Epithelial cell of proximal tubule (primary cell): Measurements from ENCODE around the gene CCDC66. TPM values are rescaled to one million over a fixed set of nuclear protein-coding genes. Genes with fewer than 3 reads are reported as not detected.

Experiments
- DNase-seq: peaks from one replicate; pipeline ENCODE4 v3.0.0-alpha.2; 2011; ENCODE audit warnings: low read depth
- H3K4me3 ChIP-seq: 2 replicates; pipeline ENCODE4 v1.5.1; 2011; ENCODE audit warnings: low read depth, mild to moderate bottlenecking, low read length
- total RNA-seq: library from RNA; depleted of rRNA; stranded (reverse); fragments of >200 nt; gene quantifications from 2 replicates; pipeline ENCODE4 v1.2.3, GENCODE V29; 2015
- TF ChIP-seq, protein P1 (sequence below): conservative IDR thresholded peaks from 2 replicates; pipeline ENCODE4 v1.5.1; 2012; ENCODE audit warnings: low read depth, mild to moderate bottlenecking, low read length

The CCDC66 gene
- total RNA-seq, 1 donor from 2014 or later = 3.5 TPM

GRCh38 chr3:56610669-56611335 is 53.8 kb downstream of the CCDC66 start:
- DNase-seq = no peak
- H3K4me3 ChIP-seq = no peak overlapping the region
- TF ChIP-seq, protein P1, sequence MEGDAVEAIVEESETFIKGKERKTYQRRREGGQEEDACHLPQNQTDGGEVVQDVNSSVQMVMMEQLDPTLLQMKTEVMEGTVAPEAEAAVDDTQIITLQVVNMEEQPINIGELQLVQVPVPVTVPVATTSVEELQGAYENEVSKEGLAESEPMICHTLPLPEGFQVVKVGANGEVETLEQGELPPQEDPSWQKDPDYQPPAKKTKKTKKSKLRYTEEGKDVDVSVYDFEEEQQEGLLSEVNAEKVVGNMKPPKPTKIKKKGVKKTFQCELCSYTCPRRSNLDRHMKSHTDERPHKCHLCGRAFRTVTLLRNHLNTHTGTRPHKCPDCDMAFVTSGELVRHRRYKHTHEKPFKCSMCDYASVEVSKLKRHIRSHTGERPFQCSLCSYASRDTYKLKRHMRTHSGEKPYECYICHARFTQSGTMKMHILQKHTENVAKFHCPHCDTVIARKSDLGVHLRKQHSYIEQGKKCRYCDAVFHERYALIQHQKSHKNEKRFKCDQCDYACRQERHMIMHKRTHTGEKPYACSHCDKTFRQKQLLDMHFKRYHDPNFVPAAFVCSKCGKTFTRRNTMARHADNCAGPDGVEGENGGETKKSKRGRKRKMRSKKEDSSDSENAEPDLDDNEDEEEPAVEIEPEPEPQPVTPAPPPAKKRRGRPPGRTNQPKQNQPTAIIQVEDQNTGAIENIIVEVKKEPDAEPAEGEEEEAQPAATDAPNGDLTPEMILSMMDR = no peak

GRCh38 chr3:56611364-56611763 is 54.4 kb downstream of the CCDC66 start:
- DNase-seq = no peak
- H3K4me3 ChIP-seq = no peak overlapping the region
- TF ChIP-seq, protein P1 = no peak

DNA sequence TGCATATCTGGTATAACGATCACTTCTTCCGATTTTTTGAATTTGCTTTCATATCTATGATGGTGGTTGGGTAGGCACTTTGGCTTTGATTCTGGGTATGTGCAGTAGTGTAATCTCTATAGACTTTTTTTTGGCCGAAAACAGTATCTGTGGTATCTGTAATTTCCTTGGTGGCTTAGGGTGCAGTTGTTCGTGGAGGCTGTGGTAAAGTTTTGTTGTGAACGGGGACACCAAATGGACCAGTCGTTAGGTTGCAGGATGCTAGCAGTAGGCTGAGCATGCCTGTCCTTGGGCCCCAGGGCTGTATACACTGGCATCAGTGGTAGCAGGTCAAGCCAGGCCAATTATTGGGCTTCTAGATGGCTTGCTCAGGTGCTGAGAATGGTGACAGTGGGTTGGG is 55.2 kb downstream of the CCDC66 start:
- no peak overlapping the region for H3K4me3 ChIP-seq
- TF ChIP-seq, protein P1 = no peak
- DNase-seq = no peak

DNA sequence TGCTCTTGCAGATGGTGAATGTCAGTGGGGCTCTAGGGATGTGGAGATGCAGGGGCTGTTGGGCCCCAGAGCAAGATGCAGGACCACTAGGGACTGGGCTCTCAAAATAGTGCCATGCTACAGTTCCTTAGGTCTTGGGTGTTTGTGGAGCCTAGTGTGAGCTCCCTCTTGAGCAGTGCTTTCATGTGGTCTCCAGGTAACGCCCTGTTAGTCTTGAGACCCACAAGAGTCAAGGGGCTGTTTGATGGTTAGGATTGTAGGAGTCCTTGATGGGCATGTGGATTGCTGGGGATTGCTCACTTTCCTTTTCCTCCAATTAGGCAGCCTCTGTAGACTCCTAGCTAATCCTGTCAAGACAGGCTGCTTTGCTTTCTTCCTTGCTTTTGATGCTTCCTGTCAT is 56.0 kb downstream of the CCDC66 start:
- DNase-seq = no peak
- TF ChIP-seq, protein P1 = no peak

GRCh38 chr3:56616478-56617006 is 59.6 kb downstream of the CCDC66 start:
- H3K4me3 ChIP-seq = no peak overlapping the region
- no peak for DNase-seq
- TF ChIP-seq, protein P1 = no peak

More for the DNA sequence above, 56.0 kb downstream of the CCDC66 start:
- no peak overlapping the region for H3K4me3 ChIP-seq

GRCh38 chr3:56620371-56620770 is 63.4 kb downstream of the CCDC66 start:
- DNase-seq = no peak
- H3K4me3 ChIP-seq = no peak overlapping the region
- TF ChIP-seq, protein P1 = no peak

- TF ChIP-seq, protein P1 = no peak
- H3K4me3 ChIP-seq = no peak overlapping the region
- DNase-seq = no peak
Measured at GRCh38 chr3:56621681-56622080, 64.7 kb downstream of the CCDC66 start.
